AG04449 (cell line): ENCODE results near the gene CSAD.

Experiments used
- CTCF ChIA-PET: fragments of 350-600 bp; formaldehyde crosslinking; extraction: SDS; loops from one replicate; lab custom pipeline; 2021; ENCODE audit warnings: antibody characterized with exemption; lab: Yijun Ruan, JAX
- POLR2A ChIA-PET: fragments of 400-600, 350-600 bp; formaldehyde crosslinking; extraction: SDS; loops from one replicate; lab custom pipeline; 2020; ENCODE audit warnings: antibody characterized with exemption, inconsistent platforms; lab: Yijun Ruan, JAX
- DNase-seq: peaks from one replicate; pipeline ENCODE4 v3.0.0-alpha.2; 2010; ENCODE audit warnings: low read depth, low spot score
- H3K4me3 ChIP-seq: 2 replicates; pipeline ENCODE4 v1.5.1; 2011; ENCODE audit warnings: low read depth, mild to moderate bottlenecking, control low read depth, low read length
- TF ChIP-seq, protein P1 (sequence below): IDR thresholded peaks from one replicate; pipeline ENCODE4 v1.5.1; 2011; ENCODE audit warnings: mild to moderate bottlenecking, moderate library complexity, low read length, control low read depth, inconsistent platforms; ENCODE audit not compliant: insufficient read depth; ENCODE audit errors: missing control alignments

Gene CSAD

DNA sequence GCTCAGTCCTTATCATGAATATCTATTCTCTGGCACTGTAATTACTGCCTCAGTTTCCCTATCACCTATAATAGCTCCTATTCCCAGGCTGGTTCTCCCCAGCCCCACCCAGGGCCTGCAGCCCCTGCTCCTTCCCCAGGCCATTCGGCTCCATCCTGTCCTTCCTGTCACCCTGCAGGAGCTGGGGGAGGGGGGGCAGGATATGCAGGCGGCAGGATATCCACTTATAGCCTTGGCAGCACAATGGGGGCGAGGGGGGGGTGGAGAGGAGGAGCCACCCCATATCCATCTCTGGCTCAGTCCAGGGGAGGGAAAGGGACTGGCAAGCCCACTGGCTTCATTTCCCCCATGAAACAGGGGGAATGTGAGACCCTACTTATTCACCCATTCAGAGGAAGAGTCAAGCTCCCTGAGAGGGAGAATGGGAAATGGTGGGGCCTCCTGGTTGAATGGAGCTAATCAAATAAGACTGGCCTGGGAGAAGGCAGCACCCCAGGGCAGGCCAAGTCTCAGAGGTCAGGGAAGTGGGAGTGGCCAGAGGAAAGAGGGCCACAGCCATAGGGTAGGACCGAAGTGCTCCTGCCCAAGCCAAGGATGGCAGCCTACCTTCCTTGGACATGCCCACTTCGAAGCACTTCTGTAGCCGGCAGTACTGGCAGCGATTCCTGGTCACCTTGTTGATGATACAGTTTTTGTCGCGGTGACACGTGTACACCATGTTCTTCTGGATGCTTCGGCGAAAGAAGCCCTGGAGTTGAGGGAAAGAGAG, 34.1 kb upstream of the CSAD start:
- DNase-seq: no peak
- POLR2A ChIA-PET: interaction anchor here (1.3 kb wide), 1 partner anchor 106 kb away, joined by 4 read pairs; the partner anchor contains the start of gene AAAS
- no peak overlapping the region for H3K4me3 ChIP-seq
- TF ChIP-seq, protein P1, sequence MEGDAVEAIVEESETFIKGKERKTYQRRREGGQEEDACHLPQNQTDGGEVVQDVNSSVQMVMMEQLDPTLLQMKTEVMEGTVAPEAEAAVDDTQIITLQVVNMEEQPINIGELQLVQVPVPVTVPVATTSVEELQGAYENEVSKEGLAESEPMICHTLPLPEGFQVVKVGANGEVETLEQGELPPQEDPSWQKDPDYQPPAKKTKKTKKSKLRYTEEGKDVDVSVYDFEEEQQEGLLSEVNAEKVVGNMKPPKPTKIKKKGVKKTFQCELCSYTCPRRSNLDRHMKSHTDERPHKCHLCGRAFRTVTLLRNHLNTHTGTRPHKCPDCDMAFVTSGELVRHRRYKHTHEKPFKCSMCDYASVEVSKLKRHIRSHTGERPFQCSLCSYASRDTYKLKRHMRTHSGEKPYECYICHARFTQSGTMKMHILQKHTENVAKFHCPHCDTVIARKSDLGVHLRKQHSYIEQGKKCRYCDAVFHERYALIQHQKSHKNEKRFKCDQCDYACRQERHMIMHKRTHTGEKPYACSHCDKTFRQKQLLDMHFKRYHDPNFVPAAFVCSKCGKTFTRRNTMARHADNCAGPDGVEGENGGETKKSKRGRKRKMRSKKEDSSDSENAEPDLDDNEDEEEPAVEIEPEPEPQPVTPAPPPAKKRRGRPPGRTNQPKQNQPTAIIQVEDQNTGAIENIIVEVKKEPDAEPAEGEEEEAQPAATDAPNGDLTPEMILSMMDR: no peak
- CTCF ChIA-PET: interaction anchor here (0.9 to 24.6 kb wide), 23 partner anchors 10 to 206 kb away, joined by 3 to 659 read pairs (median 8); partner anchors contain the start of genes AAAS, ESPL1, MYG1 and PFDN5

DNA sequence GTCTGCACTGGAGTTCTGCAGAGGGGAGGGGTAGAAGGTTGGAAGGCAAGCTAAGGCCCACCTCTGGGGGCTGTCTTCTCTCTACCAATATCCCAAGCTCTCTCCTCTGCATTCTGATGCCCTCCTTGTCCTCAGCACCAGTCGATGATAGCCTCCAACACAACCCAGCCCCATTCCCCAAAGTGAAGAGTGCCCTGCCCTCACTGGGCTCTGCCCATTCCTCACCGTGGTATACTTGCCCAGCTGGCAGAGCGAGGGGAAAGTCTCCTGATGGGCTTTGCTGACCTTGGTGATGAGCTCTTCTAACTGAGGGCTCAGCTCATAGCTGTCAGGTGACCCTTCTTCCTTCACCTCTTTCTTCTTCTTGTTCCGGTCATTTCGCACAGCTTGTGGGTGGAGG, 33.5 kb upstream of the CSAD start:
- CTCF ChIA-PET: interaction anchor here (0.9 to 24.6 kb wide), 31 partner anchors 9 to 294 kb away, joined by 3 to 659 read pairs (median 7); partner anchors contain the start of genes AAAS, ESPL1, MYG1 and PFDN5

DNA sequence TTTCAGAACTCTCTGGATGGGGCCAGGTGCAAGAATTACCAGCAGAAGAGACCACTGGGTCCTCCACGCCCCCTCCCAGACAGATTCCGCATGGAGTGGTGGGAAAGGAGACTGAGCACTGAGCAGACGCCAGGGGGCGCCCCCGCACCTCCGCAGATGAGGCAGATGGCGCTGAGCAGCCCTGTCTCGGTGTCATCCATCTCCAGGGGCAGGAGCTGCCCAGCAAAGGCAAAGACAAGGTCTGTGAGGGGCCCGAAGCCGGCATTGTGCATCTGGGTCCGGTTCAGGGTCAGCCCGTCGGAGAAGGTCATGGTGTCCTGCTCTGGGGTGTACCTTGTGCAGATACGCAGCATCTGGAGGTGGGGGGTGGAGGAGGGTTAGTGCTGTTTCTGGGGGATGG, 32.6 kb upstream of the CSAD start:
- no peak for DNase-seq
- ChIA-PET CTCF (interaction anchor here (0.6 to 24.6 kb wide), 38 partner anchors 8 to 305 kb away, joined by 3 to 659 read pairs (median 6); partner anchors contain the start of genes AAAS, ESPL1, MYG1 and PFDN5), POLR2A (interaction anchor here (0.7 kb wide), 1 partner anchor 82 kb away, joined by 4 read pairs; the partner anchor contains the start of gene PFDN5)
- TF ChIP-seq, protein P1: peak; percentile 98
- H3K4me3 ChIP-seq: no peak overlapping the region

More for the DNA sequence above, 33.5 kb upstream of the CSAD start:
- TF ChIP-seq, protein P1: no peak
- DNase-seq: no peak
- H3K4me3 ChIP-seq: no peak overlapping the region
- POLR2A ChIA-PET: interaction anchor here (1.3 kb wide), 1 partner anchor 107 kb away, joined by 4 read pairs; the partner anchor contains the start of gene AAAS

DNA sequence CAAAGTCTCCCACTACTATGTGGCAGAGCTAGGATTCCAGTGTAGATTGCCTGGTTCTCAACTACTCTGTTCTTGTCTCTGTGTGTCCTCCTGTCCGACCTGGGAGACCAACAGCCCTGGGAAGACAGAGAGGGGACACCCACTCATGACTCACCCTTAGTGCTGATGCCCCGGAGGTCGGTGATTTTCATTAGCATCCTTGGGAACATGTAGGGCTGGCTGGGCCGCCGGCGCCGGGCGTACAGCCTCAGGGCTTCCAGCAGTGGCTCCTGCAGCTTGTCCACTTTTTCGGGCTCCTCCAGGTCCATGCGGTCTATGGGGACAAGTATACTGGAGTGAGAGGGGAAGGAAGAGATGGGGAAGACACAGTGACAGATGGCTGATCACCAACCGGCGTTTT, 32.2 kb upstream of the CSAD start:
- H3K4me3 ChIP-seq: no peak overlapping the region
- TF ChIP-seq, protein P1: no peak
- DNase-seq: no peak
- POLR2A ChIA-PET: no interaction called here
- CTCF ChIA-PET: interaction anchor here (0.7 to 24.6 kb wide), 29 partner anchors 8 to 296 kb away, joined by 3 to 659 read pairs (median 7); partner anchors contain the start of genes AAAS, ESPL1, MYG1 and PFDN5

DNA sequence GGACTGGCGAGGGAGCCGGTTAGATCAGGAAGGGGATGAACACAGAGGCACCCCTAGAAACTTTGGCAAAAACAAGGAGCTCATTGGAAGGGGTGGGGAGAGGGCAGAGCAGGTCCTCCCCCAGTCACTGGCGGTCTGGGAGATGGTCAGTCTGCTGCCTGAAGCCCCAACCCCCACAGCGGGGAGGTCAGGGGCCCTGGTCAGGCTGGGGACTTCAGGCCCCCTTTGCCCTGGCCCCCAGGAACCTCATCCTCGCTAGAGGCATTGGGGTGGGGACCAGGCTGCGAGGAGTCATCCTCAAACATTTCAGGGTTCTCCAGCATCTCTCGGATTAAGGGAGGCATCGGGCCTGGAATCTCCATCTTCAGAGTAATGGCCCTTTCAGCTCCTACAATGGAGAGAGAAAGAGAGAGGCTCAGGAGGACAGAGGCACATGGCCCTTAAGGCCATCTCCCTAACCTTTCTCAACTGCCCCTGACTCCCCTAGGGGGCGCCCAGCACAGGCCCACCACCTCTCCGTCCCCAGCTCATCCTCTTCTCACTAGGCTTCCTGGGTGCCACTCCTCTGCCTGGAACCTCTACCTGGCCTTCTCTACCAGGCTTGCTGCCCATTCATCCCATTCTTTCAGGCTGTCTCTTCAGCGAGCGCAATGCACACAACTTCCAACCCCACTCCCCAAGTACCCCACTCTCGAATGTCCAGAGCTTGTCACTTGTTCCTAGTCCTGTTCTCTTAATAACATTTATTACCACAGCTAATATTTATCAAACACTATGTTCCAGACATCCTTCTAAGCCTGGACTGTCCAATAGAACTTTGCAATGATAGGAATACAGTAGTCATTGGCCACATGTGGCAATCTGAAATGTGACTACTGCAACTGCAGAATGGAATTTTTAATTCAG, 31.0 kb upstream of the CSAD start:
- no peak overlapping the region for H3K4me3 ChIP-seq
- CTCF ChIA-PET: interaction anchor here (0.6 to 24.6 kb wide), 28 partner anchors 8 to 145 kb away, joined by 3 to 659 read pairs (median 6); partner anchors contain the start of genes AAAS, ESPL1, MYG1 and PFDN5
- no peak for DNase-seq
- POLR2A ChIA-PET: no interaction called here
- TF ChIP-seq, protein P1: peak; percentile 37
